Measurements from ENCODE around the gene NHLH1.

Gene NHLH1

DNA sequence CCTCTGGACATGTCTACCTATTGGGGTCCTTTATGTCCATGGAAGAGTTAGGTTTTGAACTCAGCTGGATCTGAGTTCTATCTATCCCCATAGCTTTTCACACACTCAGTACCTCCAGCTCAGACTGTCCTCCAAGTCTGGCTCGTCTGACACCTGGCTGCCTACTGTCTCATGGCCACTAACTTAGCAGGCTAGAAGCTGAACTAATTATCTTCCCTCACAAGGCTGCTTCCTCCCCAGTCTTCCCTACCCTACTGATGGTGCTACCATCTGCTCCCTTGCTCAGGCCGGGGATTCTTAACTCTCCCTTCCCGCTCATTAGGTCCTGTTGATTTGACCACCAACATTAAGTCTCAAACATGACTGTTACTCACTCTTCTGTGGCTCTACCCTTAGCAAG is 46.8 kb downstream of the NHLH1 start:
- DNase-seq: no peak

DNA sequence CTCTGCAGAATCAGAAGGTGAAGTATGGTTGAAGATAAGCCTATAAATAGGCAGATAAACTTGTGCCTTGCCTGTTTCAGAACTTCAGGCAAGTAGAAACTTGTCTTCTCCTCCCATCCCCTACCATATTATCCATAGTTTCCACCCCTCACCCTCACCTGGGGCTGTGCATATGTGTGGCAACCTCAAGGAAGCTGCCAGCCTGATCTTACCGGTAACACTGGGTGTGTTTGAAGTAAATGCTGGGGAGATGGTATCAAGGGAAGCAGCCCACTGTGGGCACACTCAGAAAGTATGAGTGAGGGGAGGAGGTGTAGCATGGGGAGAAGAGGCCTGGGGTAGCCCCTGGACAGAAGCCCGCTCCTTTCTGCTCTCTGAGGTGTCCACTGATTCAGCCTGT is 48.0 kb downstream of the NHLH1 start:
- DNase-seq: no peak

DNA sequence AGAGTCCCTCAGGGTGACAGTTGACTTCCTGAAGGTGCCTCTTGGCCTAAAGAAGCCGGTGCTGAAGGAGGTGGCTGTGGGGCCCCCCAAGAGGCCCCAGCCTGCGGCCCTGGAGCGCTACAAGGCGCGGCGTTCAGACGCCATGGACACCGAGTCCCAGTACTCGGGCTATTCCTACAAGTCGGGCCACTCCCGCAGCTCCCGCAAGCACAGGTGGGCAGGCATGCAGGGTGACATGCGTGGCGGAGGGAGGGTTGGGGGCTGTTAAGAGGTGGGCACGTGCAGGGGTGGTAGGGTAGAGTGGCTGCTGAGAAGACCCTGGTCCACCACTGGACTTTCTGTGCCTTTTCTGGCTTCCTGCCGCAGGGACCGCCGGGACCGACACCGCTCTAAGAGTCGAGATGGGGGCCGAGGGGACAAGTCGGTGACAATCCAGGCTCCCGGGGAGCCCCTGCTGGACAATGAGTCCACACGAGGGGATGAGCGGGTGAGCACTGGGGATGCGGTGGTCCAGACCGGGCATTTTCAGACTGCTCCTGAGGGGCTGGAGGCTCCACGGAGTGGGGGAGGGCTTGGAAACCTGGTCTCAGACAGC is 48.9 kb downstream of the NHLH1 start:
- no peak for DNase-seq

DNA sequence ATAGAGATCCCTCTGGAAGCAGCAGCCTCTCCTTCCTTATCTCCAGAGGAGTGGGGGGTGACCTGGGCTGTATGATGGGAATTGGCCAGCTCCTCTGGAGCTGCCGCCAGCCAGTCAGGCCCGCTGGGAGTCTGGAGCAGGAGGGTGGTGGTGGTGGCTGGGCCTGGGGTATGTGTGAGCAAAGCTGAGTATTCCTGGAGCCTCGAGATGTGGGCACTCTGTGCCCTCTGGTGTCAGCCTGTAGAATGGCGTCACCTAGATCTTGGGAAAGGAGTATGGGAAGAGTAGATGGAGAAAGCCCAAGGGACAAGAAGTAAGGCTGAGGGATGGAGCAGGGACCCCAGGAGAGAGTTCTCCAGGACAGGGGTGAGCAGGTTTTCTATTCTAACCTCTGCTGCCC is 49.5 kb downstream of the NHLH1 start:
- no peak for DNase-seq

DNA sequence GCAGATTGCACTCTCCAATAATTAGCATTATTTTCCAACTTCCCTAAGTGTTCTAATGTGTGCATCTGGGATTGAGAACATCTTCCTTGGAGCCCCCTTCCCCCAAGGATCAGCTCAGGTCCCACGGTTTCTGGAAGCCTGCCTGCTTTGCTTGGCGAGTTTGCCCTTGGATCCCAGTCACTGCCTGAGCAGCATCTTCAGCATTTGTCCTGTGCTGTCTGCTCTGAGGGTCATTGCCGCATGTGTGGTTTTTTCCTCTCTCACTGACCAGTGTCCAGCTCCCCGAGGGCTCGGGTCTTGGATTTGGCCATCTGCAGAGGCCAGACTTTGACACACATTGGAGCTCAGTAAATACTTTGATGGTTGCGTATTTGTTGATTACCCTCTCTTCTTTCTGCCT is 51.6 kb downstream of the NHLH1 start:
- no peak for DNase-seq

DNA sequence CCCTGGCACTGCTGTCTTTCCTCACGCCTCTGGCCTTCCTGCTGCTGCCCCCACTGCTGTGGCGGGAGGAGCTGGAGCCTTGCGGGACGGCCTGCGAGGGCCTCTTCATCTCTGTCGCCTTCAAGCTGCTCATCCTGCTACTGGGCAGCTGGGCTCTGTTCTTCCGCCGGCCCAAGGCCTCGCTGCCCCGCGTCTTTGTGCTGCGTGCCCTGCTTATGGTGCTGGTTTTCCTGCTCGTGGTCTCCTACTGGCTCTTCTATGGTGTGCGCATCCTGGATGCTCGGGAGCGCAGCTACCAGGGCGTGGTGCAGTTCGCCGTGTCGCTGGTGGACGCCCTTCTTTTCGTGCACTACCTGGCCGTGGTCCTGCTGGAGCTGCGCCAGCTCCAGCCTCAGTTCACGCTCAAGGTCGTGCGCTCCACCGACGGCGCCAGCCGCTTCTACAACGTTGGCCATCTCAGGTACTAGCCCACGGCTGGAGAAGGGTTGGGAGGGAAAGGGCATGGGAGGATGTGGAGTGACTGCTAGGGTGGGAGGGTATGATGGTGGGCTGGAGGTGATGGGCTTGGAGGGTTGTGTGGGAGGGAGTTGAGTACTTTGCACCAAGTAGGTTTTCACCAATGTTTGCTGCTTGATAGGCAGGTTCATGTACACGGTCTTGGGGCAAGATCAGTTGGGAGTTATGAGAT is 52.4 kb downstream of the NHLH1 start:
- DNase-seq: no peak

DNA sequence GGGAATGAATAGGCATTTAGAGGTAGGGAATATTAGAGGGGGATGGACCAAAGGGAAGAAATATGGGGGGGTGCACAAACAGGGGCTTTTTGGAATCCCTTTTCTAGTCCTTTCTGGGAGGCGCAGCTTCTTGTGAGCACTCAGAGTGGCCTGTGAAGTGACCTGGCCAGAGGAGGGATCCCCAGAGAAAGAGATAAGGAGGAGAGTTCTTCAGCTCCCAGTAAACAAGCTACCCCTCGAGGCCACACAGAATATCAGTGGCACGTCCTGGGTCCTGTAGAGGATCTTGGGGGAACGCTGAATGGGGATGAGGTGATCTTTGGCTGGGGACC is 52.9 kb downstream of the NHLH1 start:
- DNase-seq: no peak

DNA sequence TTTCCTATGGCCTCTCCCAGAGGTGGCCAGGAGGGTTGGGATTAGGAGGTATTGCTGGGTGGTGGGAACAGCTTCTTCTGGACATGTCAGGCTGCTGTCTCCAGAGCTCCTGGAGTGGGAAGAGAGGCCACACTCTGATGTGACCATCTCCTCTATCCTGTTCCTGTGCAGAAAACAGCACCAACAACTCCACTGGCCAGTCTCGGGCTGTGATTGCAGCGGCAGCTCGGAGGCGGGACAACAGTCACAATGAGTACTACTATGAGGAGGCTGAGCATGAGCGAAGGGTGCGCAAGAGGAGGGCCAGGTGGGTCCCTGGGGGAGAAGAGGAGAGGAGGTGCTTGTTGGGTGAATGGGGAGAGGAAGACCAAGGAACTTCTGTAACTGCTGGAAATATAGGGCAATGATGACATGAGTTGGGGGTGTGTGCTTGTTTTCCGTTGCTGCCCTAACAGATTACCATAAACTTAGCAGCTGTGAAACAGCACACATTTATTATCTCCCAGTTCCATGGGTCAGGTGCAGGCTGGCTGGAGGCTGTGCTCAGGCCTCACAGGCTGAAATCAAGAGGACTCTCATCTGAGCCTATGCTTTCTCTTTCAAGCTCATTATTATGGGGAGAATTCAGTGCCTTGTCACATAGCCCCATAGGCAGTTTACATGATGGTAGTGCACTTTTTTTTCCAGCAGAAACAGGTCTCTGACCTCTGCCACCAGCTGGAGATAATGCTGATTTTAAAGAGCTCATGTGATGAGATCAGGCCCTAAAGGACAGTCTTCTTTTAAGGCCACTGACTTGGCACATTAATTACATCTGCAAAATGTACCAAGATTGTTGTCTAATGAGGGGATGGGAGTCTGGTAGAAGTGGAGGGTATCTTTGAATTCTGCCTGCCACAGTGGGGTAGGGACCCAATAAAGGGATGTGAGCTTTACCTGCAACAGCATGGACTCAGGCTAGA is 54.3 kb downstream of the NHLH1 start:
- DNase-seq: no peak

DNA sequence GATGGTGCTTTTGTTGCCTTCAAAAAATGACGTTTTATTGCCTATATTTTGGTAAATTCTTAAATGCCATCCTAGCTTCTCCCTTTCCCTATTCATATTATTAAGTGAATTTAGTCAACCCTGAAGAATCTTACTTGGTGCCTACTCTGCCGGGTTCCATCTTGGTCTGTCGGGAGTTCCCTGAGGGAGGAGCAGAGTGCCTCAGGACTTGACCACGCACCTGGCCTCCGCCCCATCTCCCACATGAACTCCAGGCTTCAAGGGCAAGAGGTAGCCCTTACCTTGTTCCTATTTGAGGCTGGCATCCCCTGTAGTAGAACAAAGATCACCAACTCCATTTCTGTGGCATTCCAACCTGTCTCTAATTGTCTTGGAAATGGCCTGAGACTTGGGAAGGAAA is 55.0 kb downstream of the NHLH1 start:
- no peak for DNase-seq
